DMS79 (cell line): ENCODE measurements around the gene AGAP2.
A peak's percentile ranks its signal among the peaks of the same experiment; 100 is the strongest.

ENCODE experiments used
- DNase-seq: peaks from one replicate; lab custom pipeline; 2025; lab: John Stamatoyannopoulos, UW

AGAP2 gene

GRCh38 chr12:57767305-57767698, 28.8 kb upstream of the AGAP2 start:
- DNase-seq = no peak

- peak; percentile 17 for DNase-seq
Measured at GRCh38 chr12:57766464-57767304, 28.1 kb upstream of the AGAP2 start, which contains the start of gene CYP27B1. Gene CYP27B1, minus strand, starts transcription at chr12:57767078. Its CDS starts 37 bp downstream, at chr12:57767041.

- no peak for DNase-seq
Measured at GRCh38 chr12:57765698-57766463, 27.3 kb upstream of the AGAP2 start.

- DNase-seq = no peak
Measured at GRCh38 chr12:57765003-57765697, 26.6 kb upstream of the AGAP2 start.

- no peak for DNase-seq
Measured at GRCh38 chr12:57764662-57765002, 26.1 kb upstream of the AGAP2 start.

- DNase-seq = no peak
Measured at GRCh38 chr12:57763881-57764661, 25.5 kb upstream of the AGAP2 start.

- DNase-seq = no peak
Measured at GRCh38 chr12:57762463-57762862, 23.9 kb upstream of the AGAP2 start.

- DNase-seq = no peak
Measured at GRCh38 chr12:57761391-57761998, 23.0 kb upstream of the AGAP2 start.

- no peak for DNase-seq
Measured at GRCh38 chr12:57760347-57760982, 21.9 kb upstream of the AGAP2 start.

GRCh38 chr12:57759360-57759980, 20.9 kb upstream of the AGAP2 start:
- DNase-seq = no peak

- DNase-seq = no peak
Measured at GRCh38 chr12:57758552-57759359, 20.2 kb upstream of the AGAP2 start.

GRCh38 chr12:57757771-57758170, 19.2 kb upstream of the AGAP2 start:
- DNase-seq = no peak

GRCh38 chr12:57756406-57757341, 18.1 kb upstream of the AGAP2 start:
- DNase-seq = no peak

- no peak for DNase-seq
Measured at GRCh38 chr12:57755454-57756372, 17.2 kb upstream of the AGAP2 start.

- DNase-seq = no peak
Measured at GRCh38 chr12:57755194-57755453, 16.6 kb upstream of the AGAP2 start.

GRCh38 chr12:57754411-57755193, 16.1 kb upstream of the AGAP2 start, which contains the start of gene MARCHF9:
Gene MARCHF9, plus strand, starts transcription at chr12:57755103. Its CDS starts 426 bp downstream, at chr12:57755529.
- DNase-seq = peak; percentile 22
